Activated CD8-positive, alpha-beta memory T cell treated with anti-CD3 and anti-CD28 coated beads for 1 hour (primary cell): ENCODE results near the gene ZNF385C.

Experiments
- DNase-seq, 2 donors: peaks; one replicate each; pipeline ENCODE4 v3.0.0-alpha.2; 2020; ENCODE audit warnings: low read depth in 1 of 2; ENCODE audit errors: extremely low read depth in 1 of 2

ZNF385C gene

DNA sequence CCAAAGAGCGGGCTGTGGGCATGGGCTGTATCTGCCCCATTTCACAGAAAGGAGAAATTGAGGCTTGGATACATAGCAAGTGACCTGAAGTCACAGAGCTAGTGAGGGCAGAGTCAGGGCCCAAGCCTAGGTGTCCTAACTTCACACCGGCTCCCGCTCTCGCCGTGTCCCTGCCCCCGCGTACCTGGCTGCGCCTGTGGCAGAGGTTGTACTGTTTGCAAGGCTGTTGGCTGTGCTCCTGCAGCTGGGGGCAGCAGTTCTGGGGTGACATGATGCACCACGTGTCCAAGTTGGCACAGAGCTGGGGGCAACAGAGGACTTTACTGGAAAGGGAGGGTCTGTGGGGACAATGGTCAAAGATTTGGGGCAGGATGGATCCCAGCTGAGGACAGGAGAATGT, 10.8 kb upstream of the ZNF385C start:
- no peak for DNase-seq

DNA sequence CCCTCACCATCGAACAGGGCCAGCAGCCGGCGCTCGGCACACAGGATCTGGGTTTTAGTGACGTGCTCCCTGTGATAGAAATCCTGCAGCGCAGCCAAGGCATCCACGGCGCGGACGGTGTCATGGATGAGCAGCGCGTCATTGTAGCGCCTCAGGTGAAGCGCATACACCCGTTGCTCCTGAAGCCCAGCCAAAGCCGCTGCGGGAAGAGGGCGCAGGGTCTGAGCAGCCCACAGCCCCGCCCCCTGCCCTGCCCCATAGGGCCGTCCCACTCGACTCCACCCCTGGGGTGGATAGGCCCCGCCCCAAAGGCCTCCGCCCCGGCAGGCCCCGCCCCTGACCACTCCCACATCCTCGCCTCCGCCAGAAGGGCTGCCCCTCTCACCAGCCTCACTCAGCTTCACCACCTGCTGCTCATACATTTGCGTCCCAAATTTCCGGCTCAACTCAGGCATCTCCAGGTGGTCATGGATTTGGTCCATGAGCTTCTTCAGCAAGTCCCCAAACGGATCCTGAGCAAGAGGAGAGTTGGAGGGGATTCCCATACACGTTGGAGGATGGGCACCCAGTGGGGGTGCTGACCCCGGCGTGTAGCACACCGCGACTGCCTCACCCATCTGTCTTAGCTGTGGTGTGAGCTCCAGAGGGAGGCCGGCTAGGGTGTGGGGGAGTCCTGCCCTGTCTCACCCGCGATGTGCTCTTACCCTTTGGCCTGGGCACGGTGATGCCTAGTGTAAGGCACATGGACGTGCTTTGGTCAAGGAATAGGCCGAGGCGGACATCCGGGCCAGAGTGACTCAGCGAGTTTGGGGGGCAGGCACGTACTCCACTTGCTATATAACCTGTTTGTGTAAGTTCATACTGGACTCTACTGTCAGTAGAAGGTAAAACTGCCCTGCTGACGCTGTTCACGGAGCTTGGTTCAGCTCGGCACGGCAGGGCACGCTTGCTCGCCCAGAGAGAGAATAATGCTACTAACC, 9.6 kb upstream of the ZNF385C start:
- DNase-seq = peak; percentile 81 to 86

DNA sequence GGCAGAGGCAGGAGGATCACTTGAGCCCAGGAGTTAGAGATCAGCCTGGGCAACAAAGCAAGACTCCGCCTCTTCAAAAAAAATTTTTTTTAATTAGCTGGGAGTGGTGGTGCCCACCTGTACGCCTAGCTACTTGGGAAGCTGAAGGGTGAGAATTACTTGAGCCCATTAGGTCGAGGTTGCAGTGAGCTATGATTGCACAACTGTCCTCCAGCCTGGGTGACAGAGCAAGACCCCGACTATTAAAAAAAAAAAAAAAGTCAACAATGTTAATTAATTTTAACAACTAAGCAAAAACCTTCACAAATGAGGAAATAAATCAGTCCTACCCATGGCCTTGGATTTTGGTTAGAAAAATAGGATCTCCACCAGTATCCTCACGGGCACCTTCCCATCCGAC, 8.9 kb upstream of the ZNF385C start:
- no peak for DNase-seq

- DNase-seq = no peak
Measured at GRCh38 chr17:42106009-42106408, 7.7 kb upstream of the ZNF385C start.

DNA sequence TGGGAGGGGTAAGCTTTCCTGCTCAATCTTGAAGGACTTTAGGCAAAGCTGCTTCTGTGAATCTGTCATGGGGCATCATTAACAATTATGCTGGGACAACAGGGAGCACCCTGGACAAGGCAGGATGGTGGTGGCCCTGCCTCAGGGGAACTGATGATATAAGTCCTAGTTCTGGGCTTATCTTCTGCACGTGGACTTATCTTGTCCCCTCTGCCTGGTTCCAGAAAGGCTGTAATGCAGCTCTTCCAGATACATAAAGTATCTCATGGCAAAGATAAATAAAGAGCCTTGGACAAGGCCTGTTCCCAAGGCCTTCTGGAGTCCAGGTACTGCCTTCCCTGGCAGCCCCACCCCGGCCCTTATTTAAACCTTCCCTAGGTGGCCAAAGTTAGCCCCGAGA, 6.0 kb upstream of the ZNF385C start:
- no peak for DNase-seq

GRCh38 chr17:42103221-42103954, 5.1 kb upstream of the ZNF385C start:
- DNase-seq = no peak

DNA sequence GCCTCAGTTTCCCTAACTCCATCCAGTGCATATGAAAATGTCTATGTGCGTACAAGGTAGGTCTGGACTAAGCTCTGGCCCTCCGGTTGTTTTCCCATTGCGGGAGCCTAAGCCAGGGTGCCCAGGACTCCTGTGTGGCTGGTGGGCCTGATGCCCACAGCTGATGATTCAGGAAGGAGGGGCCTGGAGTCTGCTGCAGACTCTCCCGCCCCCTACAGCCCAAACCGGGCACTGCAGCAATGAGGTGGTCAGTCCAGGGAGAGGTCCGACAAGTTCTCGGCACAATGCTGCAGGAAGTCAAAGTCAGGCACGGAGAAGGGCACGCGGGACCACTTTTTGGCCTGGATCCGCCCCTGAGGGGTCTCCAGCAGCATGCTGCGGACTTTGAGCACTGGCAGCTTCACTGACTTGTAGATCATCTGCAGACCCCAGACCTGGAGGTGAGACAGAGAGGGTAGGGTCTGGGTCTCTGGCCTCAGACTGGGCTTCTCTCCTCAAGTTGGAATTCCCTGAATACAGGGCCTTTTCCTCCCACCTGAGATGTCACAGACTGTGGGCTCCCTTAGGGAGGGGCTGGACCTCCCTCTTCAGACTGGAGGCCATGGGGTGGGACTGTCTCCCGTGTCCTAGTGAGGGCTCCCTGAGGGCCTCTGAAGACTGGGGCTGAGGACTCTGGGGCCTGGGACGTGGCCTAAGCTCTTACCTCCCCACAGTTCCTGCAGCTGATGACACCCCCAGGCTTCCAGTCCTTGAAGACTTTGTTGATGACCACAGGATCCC, 3.4 kb upstream of the ZNF385C start:
- DNase-seq = peak in 1 of 2 donors; percentile 43

DNA sequence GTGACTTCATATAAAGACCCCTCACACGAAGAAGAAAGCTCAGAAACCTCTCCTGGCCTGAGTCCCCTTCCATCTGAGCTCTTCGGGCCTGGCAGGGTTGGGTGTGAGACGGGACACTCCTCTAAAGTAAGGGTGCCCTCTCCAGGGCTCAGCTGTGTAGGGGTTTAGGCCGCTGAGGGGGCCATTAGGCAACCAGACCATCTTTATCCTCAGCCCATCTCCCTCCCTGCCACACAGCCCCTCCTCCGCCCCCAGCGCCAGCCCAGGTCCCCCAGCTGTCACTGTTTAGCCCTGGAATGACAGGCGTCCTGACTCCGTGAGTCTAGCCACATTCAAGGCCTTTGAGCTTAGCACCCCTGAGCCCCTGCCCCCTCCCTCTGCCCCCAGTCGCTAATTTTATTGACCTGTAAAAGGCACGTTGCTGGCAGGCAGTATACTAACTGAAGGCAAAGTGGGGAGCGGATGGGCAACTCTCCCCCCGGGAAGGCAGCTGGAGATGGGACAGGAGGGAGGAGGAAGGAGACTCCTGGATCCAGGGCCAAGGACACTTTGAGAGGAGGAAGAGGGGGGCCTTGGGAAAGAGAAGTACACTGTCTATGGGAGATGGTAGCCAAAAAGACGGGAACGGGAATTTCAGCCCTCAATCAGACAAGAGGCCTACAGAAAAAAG, 592 bp upstream of the ZNF385C start:
- no peak for DNase-seq

DNA sequence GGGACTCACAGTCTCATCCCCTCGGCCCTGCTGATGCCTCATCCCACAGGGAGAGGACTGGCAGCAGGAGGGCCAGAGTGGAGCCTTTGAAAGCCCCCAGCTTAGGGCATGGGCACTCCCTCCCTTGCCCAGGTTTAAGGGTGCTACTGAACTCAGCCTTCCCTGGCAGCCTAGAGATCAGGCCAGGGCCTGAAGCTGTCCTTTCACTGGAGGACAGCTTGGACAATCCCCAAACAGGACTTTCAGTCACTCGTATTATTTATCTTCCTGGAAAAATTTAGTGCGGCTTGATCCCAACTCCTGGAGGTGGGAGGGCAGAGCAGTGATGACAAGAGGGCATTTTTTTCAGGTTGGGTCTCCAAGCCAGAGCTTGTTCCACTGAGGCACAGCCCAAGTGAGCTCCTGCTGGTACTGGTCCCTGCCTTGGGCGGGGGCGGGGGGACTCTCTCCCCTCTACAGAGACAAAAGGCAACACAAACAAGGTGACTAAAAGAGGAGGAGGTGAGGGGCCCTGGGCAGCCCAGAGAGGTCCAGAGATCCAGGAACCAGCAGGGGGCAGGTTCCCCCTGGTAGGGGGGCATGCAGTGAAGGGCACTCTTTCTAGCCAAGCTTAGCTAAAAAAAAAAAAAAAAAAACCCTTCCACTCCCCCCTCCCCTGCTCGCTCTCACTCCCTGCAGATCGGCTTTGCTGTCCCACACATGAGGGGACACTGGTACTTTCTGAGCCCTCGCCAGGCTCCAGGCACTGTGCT, 1.7 kb downstream of the ZNF385C start:
- no peak for DNase-seq

DNA sequence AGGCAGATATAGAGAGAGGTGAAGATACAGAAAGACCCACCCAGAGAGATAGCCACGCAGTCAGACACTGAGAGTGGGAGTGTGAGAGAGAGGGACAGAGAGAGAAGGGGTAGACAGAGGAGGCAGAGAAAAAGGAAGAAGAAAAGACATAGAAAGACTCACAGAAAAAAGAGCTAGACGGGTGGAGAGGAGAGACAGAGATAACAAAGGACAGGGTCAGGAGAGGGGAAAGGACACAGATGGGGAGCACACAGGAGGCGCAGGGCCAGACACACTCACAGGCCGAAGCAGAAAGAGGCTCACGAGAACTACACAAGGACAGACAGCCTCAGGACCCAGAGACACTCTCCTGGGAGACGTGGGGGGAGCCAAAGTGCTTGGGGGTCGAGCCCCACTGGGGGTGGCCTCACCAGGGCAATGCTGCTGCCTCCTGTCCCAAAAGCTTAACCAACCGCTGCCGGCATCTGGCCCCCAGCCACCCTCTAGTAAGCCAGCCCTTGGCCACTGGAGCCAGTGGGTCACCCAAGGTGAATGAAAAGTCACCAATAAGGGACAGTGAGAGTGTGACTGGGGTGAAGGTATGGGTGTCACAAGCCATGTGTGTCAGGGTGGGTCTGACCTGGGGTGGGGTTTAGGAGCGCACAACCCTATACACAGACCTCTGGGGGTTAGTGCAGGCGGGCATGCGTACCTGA, 3.8 kb downstream of the ZNF385C start:
- no peak for DNase-seq

DNA sequence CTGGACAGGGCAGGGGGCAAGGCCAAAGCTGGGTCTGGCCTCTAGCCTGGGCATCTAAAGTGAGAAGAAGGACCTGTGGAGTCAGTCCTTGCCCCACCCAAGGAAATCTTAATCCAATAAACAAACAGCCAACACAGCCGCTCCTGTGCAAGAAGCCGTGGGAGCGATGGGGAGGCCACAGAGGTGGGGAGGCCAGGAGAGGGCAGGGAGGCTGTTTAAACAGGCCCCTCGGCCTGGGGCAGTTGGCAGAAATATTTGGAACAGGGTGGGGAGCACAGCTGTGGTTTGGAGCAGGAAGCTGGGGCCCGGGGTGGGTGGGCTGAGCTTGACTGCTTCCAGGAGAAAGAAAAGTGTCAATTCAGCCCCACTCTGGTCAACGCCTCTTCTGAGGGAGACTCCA, 5.3 kb downstream of the ZNF385C start:
- no peak for DNase-seq

GRCh38 chr17:42090964-42091790, 7.1 kb downstream of the ZNF385C start:
- no peak for DNase-seq

GRCh38 chr17:42088736-42089135, 9.5 kb downstream of the ZNF385C start:
- DNase-seq = no peak

GRCh38 chr17:42087736-42088705, 10.3 kb downstream of the ZNF385C start:
- no peak for DNase-seq

GRCh38 chr17:42087042-42087701, 11.1 kb downstream of the ZNF385C start:
- no peak for DNase-seq

GRCh38 chr17:42081516-42082129, 16.6 kb downstream of the ZNF385C start:
- DNase-seq = no peak
